Measurements from ENCODE around the gene ZBTB5.

DNA sequence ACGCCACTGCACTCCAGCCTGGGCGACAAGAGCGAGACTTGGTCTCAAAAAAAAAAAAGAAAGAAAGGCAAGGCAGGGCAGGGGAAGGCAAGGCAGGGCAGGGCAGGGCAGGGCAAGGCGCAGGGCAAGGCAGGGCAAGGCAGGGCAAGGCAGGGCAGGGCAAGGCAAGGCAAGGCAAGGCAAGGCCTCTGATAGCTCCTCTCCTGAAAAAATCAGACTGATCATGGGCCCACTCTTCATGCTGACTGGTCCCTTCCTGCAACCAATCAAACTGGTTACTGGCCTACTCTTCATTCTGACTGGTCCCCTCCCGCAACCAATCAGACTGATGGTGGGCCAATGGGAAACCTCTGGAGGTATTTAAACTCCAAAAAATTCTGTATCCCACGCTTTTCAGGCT lies 3.4 kb upstream of the ZBTB5 start:
- no peak for TF ChIP-seq CTCF (IDR thresholded peaks at IDR 0.05)
- TF ChIP-seq POLR2A (IDR thresholded peaks at IDR 0.05), result no peak
